PC-3 (cell line): ENCODE data around the gene R3HCC1L.

Experiments used
- EZH2 ChIP-seq: fragments of 300-600 bp; sonication (generic); IDR thresholded peaks from one replicate; pipeline ENCODE4 v1.6.1; 2017; ENCODE audit warnings: antibody characterized with exemption, mild to moderate bottlenecking, low read length; ENCODE audit not compliant: unreplicated experiment
- TF ChIP-seq, protein P1 (sequence below): fragments of 300-600 bp; sonication (generic); conservative IDR thresholded peaks from 2 replicates; pipeline ENCODE4 v1.5.1; 2017; ENCODE audit warnings: antibody characterized with exemption, low read depth, mild to moderate bottlenecking, low read length

DNA sequence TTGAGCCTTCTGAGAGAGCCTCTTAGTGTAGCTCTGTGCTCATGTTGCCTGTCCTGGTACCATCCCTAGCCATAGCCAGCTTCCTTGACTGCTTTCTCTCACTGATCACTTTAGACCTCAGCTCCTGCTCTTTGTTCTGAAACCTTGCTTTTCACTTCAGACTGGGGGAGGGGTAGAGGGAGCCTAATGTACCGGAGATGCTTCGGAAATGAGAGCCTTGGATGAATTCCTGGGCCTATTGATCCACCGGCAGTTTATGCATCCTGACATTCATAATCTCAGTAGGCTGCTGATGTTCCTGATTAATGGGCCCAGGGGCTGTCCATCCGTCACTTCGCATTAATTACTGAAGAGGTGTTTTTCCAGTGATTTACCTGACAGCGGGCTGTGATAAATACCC is 38.8 kb downstream of the R3HCC1L start:
- TF ChIP-seq, protein P1, sequence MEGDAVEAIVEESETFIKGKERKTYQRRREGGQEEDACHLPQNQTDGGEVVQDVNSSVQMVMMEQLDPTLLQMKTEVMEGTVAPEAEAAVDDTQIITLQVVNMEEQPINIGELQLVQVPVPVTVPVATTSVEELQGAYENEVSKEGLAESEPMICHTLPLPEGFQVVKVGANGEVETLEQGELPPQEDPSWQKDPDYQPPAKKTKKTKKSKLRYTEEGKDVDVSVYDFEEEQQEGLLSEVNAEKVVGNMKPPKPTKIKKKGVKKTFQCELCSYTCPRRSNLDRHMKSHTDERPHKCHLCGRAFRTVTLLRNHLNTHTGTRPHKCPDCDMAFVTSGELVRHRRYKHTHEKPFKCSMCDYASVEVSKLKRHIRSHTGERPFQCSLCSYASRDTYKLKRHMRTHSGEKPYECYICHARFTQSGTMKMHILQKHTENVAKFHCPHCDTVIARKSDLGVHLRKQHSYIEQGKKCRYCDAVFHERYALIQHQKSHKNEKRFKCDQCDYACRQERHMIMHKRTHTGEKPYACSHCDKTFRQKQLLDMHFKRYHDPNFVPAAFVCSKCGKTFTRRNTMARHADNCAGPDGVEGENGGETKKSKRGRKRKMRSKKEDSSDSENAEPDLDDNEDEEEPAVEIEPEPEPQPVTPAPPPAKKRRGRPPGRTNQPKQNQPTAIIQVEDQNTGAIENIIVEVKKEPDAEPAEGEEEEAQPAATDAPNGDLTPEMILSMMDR, result no peak
- TF ChIP-seq EZH2, result no peak
